AG20443 (cell line): ENCODE data around the gene CRTAC1.

Experiments
- DNase-seq: peaks from one replicate; pipeline ENCODE4 v3.0.0; 2012; ENCODE audit warnings: low spot score, mixed read lengths

CRTAC1 gene

DNA sequence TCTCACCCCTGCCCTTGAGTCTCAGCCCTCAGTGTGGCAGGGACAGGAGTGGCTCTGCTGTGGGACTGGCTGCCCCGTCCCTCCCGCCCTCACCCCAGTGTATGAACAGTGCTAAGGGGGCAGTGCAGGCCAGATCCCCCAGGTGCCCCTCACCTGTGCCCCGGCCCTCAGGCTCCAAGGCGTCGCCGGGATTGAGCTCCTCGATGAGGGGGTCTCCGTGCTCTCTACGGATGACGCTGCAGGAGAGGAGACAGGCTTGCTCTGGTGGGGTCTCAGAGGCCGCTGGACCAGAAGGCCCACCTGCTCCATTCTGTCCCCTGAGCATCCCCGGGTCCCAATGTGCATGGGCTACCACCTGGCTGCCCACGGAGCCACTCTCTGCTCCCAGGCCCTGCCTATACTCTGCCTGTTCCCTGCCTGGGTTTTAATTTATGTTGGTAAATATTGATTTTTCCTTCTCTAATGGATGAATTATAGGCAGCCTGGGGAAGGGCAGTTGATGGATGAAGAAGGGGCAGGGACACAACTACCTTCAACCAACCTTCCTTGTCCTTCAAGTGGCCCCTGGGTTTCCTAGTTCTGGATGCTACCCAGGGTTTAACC, 133.6 kb downstream of the CRTAC1 start:
- no peak for DNase-seq

DNA sequence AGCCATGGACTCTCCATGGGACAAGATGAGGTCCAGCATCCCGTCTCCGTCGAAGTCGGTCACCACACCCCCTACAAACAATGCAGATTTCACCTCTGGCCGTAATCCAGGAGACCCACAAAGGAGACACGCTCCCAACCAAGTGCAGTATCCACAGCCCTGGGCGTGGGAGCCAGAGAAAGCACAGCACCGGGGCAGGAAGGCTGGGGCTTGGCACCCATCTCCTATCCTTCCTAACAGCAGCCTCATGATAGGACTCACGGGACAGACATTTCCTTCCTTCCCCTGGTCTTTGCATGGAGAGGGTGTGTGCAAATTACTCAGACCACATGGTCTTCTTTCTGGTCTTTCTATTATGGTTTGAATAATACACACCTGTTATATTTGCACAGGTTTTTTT, 134.5 kb downstream of the CRTAC1 start:
- DNase-seq, result no peak

DNA sequence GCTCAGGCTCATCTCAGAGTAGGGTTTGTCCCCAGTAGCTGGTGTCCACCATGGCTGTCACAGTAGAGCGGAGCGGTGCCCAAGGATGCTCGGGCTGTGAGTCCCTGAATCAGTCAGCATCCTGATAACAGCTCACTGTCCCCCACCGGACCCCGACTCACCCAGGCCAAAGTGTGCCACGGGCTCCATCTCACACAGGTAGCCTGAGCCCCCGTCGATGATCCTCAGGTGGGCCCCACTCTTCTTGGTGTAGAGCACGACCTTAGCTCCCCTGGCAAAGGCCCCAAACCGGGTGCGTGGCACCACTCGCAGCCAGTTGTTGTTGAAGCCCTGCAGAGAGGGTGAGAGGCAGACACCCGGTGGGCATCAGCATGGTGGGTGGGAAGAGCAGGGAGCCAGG, 135.3 kb downstream of the CRTAC1 start:
- DNase-seq, result no peak

DNA sequence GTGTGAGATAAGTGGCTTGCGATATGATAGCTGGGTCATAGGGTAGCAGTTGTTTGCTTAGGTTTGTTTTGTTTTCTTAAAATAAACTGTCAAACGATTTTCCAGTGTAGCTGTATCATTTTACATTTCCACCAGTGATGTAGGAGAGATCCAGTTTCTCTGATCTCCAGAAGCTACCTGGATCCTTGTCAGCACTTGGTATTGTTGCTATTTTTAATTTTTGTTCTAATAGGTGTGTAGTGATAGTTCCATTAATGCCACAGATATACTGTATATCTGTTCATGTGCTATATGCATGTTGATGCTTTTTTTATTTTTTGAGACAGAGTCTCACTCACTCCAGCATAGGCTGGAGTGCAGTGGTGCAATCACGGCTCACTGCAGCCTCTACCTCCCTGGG, 136.3 kb downstream of the CRTAC1 start:
- DNase-seq, result no peak

DNA sequence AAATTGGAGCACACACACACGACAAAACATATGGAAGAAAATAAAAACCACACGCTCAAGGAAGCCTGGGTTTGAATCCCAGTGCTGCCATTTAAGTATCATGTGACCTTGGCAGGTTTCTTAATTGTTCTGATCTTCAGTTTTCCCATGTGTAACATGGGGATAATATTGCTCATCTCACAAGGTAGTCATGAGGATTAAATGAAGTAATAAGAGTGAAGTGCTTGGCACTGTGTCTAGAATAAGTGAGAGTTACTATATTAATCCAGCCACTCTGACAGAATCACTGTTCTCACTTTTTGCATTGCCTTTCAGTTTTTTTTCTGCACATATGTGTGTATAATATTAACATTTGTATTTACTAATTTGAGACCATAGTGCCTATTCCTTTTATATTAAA, 137.5 kb downstream of the CRTAC1 start:
- no peak for DNase-seq

DNA sequence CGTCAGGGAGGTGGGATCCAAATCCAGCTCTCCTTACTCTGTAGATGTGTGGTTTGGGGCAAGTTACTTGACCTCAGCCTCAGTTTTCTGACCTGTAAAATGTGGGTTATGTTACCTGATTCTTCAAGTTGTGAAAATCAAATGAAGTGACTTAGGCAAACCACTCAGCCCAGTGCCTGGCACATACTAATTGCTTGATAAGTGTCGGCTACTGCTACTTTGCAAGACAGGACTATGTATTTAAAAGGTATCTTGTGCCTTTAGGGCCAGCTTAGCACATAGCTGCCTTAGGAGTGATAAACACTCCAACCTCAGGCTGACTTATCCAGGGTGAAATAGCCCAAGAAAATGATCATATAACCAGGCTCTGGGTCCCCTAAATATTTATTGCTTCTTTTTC, 137.9 kb downstream of the CRTAC1 start:
- DNase-seq, result no peak

DNA sequence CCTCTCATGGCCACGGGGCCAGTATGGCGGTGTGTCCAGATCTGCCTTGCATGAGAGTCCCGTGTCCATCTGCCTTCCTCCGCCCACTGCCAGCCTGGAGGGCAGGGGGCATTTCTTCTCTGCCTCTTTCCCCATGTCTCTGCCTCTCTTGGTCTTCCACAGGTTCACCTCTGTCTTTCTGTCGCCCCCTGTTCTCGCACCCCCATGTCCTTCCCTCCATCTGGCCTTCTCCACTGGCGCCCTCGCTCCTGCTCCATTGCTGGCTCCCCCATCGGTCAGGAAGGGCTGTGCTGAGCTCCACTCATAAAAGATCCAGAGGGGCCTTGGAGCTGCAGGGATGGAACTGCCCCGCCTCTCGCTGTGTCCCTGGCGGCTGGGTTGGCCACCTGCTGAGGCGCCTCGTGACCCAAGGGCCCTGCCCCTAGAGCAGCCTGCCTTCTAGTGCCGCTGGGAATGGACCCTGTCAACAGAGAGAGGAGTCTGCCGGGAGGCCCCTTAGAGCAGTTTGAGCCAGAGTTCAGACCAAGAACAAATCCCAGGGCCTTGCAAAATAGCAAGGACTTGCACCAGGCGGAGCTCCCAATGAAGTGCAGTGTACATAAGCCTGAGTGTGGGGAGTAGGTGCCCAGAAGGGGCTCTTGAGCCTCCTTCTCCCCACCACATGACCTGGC, 138.8 kb downstream of the CRTAC1 start:
- no peak for DNase-seq

DNA sequence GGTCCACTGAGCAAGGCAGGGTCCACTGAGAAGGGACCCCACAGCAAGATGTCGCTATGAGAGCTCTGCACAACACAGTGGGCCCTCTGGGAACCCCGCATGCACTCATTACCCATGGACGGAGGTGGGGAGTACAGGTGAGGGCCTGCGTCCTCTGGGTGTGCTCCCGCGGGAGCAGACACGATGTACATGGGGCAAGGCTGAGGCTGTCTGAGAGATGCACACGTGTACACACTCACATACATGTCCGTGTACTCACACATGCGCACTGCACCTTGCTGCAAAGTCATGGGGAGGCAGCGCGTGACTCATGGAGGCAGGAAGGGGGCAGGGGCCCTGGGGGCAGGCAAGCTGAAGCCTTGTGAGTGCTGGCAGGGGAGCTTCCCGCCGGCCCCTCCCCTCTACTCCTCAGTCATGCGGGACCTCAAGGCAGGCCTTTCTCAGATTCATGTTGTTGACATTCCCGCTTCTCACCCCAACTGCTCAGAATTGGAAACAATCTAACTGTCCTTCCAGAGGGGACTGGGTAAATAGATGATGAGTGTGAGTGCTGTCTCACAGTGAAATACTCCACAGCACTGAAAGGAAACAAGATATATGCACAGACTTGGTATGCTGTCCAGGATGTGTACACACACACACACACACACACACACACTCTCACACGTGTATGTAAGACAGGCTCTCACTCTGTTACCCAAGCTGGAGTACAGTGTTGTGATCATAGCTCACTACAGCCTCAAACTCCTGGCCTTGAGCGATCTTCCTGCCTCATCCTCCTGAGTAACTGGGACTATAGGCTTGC, 140.8 kb downstream of the CRTAC1 start:
- DNase-seq, result no peak

DNA sequence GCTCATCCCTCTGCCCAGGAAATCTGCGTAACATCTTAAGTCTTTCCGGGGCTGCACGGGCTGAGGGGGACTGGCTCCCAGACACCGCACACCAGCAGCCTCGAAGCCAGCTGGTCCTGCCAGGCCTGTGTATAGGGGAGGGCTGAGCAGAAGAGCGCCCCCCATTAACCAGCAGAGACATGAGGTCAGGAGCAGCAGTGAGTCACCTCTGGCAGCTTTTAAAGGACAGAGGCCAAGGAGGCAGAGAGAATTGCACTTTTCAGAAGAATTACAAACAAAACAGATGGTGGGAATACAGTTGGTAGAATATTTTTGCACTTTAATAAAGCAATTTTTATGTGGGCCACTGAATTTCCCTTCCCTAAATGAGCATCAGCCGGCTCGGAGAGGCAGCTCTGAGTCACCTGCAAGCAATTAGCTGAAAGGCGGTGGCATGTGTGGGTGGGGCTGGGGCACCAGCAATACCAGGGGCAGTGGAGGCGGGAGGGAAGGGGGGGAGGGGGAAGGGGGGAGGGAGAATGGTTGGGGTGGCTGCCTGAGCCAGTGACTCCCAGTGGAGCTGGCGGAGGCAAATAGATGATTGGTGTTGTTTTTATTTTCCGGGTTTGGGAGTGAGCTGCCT, 141.7 kb downstream of the CRTAC1 start:
- DNase-seq, result peak; percentile 69

DNA sequence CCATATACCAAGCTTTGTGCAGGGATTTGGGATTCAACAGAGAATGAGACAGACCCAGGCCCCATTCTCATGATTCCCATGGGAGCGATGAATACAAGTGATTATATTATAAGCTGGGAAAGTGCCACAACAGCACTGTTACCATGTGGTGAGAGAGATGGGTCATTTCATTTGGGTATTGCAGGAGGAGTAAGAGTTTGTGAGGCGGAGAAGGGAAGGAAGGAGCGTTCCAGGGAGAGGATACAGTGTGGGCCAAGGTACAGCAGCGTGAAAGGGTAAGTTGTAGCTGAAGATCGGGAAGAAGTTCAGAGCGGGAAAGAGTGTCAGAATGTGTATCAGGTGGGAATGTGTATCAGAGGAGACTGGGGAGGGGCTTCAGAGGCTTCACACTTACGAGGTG, 142.3 kb downstream of the CRTAC1 start:
- DNase-seq, result no peak

DNA sequence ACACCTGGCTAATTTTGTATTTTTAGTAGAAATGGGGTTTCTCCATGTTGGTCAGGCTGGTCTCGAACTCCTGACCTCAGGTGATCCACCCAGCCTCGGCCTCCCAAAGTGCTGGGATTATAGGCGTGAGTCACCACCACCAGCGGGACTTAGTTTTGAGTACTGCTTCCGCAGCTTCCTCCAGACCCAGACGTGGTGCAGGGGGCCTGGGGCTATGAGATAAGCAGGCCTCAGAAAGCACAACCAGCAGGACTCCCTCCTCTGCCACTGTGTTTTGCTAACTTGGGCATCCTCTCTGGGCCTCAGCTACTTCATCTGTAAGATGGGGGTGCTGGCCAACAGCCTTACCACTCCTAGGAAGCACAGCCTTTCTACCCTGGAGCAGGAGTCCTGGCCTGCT, 143.0 kb downstream of the CRTAC1 start:
- no peak for DNase-seq

DNA sequence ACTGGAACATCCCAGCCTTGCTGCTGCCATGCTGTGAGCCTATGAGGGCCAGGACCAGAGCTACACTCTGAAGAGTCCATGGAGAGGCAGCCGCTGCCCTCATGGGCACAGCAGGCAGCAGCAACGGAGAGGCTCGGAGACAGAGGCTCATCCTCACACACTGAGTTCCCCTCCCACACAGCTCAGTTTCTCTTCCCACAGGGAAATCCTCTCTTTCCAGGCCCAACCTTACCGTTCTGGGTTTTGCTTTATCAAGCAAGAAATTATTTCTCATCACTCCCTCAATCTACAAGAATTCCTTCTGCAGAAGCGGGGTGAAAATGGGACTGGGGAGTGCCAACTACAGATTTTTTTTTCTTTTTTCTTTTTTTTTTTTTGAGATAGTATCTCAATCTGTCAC, 144.1 kb downstream of the CRTAC1 start:
- no peak for DNase-seq

DNA sequence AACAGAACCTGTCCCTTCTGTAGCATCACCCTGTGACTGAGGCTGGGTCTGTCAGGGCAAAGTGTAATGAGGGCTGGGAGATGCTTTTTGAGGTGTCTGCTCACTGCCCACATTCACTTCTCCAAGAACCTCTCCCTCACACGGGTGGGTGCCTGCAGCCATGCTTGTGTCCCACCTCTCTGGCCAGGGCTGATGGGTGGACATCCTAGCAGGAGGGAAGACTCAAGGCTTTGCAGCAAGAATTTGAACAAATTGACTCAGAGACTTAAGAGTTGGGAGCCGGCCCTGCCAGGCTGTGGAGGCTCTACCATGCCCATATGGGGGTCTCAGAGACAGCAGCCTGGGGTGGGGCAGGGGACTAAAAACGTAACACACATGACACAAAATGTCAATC, 147.3 kb downstream of the CRTAC1 start:
- no peak for DNase-seq

DNA sequence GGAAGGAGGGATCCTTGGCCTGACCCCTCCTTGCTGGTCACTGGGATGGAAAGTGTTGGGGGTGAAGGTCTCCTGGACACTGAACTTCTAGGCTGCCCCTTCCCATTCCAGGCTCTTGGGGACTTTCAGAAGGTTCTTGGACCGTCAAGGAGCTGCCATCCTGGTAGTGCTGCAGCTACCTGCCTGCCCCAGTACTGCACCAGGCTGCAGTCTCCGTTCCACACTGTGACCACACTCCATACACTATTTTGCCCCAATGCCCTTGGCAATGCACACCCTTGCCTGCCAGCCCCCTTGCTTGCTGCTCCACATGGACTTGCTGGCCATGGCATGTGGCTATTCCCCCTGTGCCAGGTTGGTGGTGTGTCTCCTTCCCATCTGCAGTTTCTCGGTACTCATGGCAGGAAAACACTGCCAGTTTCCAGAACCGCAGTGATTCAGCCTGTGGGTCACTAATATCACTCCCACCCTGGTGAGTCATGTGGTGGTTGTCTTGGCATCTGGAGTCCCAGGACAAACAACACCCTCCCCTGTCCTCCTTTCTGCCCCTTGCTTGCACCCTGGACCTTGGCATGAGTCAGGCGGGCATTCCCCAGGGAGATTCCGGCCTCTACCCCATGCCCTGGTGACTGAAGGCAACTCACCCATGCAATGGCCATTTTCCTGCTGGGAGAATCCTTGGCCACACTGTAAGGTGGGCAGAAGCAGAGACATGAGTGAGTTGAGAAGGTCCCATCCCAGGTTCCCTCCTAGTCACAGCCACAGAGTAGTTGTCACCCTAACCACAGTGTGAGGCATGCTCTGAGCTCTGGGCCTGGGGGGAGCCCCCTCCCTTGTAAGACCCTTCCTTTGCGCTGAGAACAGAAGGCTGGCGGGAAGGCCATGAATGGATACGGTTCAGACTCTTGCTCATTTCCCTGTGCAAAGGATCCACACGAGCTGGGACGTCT, 148.0 kb downstream of the CRTAC1 start:
- peak; percentile 75 for DNase-seq

DNA sequence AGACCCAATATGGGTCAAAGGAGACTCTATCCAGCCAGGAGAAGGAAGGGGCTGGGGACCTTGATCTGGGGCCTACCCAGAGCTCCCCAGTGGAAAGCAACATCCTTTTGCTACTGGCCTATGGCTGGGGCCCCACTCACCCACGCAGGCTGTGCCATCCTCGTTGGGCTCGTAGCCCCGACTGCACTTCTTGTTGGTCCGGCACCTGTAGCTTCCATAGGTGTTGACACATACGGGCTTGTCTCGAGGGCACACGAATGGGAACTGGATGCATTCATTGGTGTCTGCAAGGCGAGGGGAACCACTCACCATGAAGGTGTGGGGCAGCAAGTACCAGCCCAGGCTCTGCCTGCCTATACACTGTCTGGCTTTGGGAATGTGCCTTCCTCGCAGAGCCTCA, 150.3 kb downstream of the CRTAC1 start:
- DNase-seq, result no peak

DNA sequence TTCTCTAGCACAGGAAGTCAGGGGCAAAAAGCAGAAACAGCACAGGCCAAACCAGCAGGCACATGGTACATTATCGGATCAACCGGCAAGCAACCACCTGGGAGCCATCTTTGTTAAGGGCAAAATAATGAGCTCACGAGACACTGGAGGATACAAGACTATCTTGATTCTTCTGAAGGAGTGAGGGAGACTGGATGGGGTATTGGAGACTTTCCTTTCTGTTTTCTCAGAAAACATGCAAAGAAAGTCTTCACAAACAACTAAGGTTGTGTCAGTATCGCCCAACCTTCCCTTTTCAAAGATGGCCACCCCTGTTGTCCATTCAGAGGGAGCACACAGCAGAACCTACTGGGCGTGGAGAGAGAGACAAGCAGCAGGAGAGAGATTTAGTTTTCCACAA, 151.2 kb downstream of the CRTAC1 start:
- DNase-seq, result no peak

DNA sequence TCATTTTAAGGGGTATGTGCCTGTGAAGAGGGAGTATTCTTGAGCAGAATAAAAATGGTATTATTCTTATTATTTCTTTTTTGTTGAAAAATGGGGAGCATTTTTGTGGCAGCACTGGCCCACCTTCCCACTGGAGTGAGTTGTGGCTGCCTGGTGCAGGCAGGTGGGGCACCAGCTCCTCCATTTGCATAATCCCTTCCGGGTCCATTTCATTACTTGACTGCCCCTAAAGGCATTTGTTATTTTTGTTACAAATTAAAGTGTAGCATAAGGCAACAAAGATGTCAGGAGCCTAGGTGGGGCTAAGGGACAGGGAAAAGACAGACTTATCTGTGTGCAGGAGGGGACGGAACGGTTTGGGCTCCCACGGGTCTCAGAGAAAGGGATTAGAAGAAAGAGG, 154.0 kb downstream of the CRTAC1 start:
- no peak for DNase-seq

DNA sequence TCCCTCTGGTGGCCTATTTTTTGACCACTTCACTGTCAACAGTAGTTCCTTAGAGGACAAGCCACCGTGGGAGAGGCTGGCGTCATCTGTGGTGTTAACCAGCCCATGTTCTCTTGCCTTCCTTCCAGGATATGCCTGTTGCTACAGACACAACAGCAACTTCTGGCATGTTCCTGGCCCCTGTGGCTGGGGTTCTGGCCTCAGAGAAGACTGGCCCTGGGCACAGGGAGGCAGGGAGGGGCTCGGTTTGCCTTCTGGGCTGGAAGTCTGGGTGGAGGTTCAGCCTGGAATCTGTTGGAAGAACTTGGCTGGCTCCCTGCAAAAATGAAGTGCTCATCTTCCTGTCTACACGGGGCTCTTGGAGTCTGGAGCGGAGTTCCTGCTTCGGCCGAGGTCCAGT, 155.0 kb downstream of the CRTAC1 start:
- DNase-seq, result peak; percentile 32

DNA sequence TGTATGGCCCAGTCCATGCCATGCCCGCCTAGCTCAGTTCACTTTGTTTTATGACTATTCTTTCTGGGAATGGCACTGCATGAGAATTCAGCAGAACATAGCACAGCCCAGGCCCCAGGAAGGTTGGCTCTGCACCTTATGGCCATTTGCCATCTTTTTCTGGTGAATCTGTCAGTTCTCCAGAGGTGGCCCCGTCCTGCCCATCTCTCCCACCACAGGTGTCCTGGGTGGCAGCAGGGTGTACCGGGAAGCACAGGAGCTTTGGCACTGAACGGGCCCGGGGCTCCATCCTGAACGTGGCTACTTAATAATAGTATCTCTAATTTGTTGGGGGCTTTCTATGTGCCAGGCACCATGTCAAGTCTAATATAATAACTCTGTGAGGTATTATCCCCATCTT, 156.1 kb downstream of the CRTAC1 start:
- DNase-seq, result no peak

DNA sequence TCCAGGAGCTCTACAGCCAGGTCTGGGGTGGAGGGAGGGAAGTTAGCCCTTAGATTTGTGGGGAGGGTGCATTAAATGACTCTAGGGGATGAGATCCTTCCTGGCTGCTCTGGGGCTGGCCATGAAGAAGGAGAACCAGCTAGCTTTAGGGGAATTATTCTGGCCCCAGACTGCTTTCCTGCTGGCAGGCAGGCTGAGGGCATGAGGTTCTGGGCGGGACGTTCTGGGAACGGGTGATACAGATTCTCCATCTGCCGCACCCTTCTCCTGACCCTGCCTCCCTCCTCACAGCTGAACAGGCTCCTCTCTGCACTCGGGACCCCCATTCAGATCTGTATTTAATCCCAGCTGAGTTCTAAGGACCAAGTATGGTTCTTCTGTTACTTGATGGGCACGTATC, 156.9 kb downstream of the CRTAC1 start:
- DNase-seq, result peak; percentile 36

DNA sequence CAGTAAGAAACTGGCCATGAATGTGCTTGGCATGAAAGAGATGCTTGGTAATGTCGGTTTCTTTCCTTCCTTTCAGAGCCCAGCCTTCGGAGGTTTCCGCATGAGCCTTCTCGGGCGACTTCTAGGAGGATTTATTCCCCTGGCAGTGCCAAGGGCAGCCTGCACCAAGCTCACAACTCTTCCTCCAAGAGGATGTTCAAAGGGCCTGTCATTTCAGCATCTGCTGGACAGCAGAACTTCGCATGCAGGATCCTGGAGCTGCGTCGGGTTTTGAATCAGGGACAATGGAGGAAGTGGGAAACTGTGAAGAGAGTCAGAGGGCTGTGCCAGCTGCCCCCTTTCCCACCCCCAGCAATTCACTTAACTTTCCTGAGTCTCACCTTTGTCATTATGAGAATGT, 159.4 kb downstream of the CRTAC1 start:
- DNase-seq, result no peak
